ENCODE measurements around the gene LOX.

LOX gene

GRCh38 chr5:122102825-122103224, 24.8 kb upstream of the LOX start:
- H3K4me2 ChIP-seq: no peak overlapping the region
- H3K9ac ChIP-seq: no peak overlapping the region

DNA sequence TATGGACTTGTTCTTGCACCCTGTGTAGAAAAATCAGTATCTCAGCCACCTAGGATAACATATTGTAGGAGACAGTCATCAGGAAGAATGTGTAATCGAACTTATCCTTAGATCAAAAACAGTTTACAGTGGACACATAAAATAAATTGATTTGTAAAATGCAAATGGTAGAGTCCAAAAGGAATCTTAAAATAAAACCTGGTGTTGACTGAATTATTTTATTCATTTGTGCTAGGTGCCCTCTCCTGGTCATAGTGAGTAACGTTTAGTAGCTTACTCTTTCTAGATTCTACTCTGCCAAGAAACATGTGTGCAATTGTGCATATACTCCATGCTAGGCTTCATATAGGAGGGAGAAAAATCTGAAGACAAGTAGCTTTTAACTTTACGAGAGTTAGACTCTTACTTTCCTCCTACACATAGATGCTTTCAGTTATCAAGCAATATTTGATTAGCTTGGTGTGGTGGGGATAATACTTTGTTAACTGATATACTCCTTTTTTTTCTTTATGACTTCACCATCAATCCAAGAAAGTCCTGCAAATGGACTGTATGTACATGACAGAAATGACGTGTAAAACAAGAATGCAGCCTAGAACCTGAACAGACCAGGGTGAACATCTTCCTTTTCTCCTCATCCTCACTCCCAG, 23.7 kb upstream of the LOX start:
- H3K36me3 ChIP-seq (ENCODE audit: insufficient read depth): no peaks in the 10 kb centered on the region
- H3K27me3 ChIP-seq (ENCODE audit: insufficient read depth, low read depth): no peaks in the 10 kb centered on the region
- no peak overlapping the region for H3K4me3 ChIP-seq (IDR thresholded peaks at IDR 0.05; ENCODE audit: insufficient read depth, low read depth, low read length)
- H3K79me2 ChIP-seq (ENCODE audit: insufficient read depth, low read depth): no peaks in the 10 kb centered on the region
- peaks cover 11% of the 10 kb centered on the region for H3K4me1 ChIP-seq (ENCODE audit: low read depth, poor library complexity, severe bottlenecking)
- H3K9ac ChIP-seq: no peak overlapping the region
- no peak overlapping the region for H3K27ac ChIP-seq
- H4K20me1 ChIP-seq (ENCODE audit: insufficient read depth): no peaks in the 10 kb centered on the region
- TF ChIP-seq CTCF (conservative IDR thresholded peaks at IDR 0.05; ENCODE audit: low read depth, low read length): peak; percentile 69
- no peak overlapping the region for H3K4me2 ChIP-seq
- no peak overlapping the region for H2AFZ ChIP-seq (ENCODE audit: low read depth)

More at GRCh38 chr5:122102825-122103224, 24.8 kb upstream of the LOX start:
- no peaks in the 10 kb centered on the region for H3K36me3 ChIP-seq (ENCODE audit: insufficient read depth)
- TF ChIP-seq CTCF (conservative IDR thresholded peaks at IDR 0.05; ENCODE audit: low read depth, low read length): no peak
- no peak overlapping the region for H2AFZ ChIP-seq (ENCODE audit: low read depth)
- H4K20me1 ChIP-seq (ENCODE audit: insufficient read depth): no peaks in the 10 kb centered on the region
- no peaks in the 10 kb centered on the region for H3K27me3 ChIP-seq (ENCODE audit: insufficient read depth, low read depth)
- H3K4me1 ChIP-seq (ENCODE audit: low read depth, poor library complexity, severe bottlenecking): peaks cover 11% of the 10 kb centered on the region
- H3K79me2 ChIP-seq (ENCODE audit: insufficient read depth, low read depth): no peaks in the 10 kb centered on the region
- H3K27ac ChIP-seq: no peak overlapping the region
- no peak overlapping the region for H3K4me3 ChIP-seq (IDR thresholded peaks at IDR 0.05; ENCODE audit: insufficient read depth, low read depth, low read length)

DNA sequence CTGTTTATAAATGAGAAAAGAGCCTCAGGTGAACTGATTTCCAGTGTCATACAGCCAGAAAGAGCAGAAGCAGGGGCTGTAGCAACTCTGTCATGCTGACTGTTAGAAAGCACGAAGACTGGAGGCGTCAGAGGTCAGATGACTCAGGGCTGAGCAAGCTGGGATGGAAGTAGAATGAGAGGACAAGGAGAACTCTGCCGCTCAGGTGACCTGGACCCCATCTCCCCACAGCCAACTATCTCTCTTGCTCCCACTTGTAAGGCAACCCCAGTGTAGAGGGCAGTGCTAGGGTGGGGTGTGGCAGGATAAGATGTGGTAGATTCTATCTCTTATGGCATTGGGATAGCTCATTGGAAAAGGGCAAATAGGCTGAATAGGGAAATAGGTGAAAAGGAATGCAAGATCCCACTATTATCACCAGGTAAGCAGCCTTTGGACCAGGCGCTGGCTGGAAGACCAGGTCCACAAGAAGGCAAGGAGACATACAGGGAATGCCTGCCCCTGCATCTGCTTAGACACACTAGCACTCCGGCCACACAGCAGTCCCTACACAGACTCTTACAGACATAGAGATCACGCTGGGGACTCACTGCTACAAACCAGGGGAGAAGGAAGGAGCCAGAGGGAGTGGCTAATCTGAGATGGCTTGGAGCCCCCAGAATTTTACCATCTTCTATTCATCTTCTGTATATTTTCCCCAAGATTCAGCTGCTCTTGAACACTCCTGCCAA, 21.2 kb upstream of the LOX start:
- Histone ChIP-seq H3K4me3 (IDR thresholded peaks at IDR 0.05; ENCODE audit: insufficient read depth, low read depth, low read length) (no peak overlapping the region), H3K27ac (no peak overlapping the region), H3K36me3 (ENCODE audit: insufficient read depth) (no peaks in the 10 kb centered on the region), H3K4me1 (ENCODE audit: low read depth, poor library complexity, severe bottlenecking) (peaks cover 33% of the 10 kb centered on the region), H3K79me2 (ENCODE audit: insufficient read depth, low read depth) (no peaks in the 10 kb centered on the region), H3K9ac (no peak overlapping the region), H3K4me2 (no peak overlapping the region), H2AFZ (ENCODE audit: low read depth) (no peak overlapping the region), H3K27me3 (ENCODE audit: insufficient read depth, low read depth) (no peaks in the 10 kb centered on the region), H4K20me1 (ENCODE audit: insufficient read depth) (no peaks in the 10 kb centered on the region)
- TF ChIP-seq CTCF (conservative IDR thresholded peaks at IDR 0.05; ENCODE audit: low read depth, low read length): no peak

DNA sequence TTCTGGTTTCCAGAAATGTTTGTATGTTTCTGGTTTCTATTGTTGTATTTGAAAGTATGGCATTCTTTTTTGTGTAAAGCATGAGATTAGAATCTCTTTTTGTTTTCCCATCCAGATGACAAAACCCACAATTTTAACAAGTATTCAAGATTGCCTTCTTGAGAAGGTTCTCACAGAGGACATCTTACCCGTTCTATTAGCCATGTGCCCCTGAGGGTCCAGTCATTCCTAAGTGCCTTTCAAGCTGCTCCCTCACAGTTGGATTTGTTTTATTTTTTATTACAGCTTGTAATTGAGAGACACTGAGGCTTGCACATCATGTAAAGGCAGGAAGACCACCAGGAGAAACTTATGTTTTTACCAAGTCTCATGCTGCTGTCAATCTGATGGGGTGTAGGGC, 19.3 kb upstream of the LOX start:
- no peaks in the 10 kb centered on the region for H3K79me2 ChIP-seq (ENCODE audit: insufficient read depth, low read depth)
- no peak overlapping the region for H3K27ac ChIP-seq
- H3K4me2 ChIP-seq: no peak overlapping the region
- H3K4me1 ChIP-seq (ENCODE audit: low read depth, poor library complexity, severe bottlenecking): peaks cover 32% of the 10 kb centered on the region
- H2AFZ ChIP-seq (ENCODE audit: low read depth): no peak overlapping the region
- H3K4me3 ChIP-seq (IDR thresholded peaks at IDR 0.05; ENCODE audit: insufficient read depth, low read depth, low read length): no peak overlapping the region
- H4K20me1 ChIP-seq (ENCODE audit: insufficient read depth): no peaks in the 10 kb centered on the region
- no peak overlapping the region for H3K9ac ChIP-seq
- TF ChIP-seq CTCF (conservative IDR thresholded peaks at IDR 0.05; ENCODE audit: low read depth, low read length): no peak
- H3K36me3 ChIP-seq (ENCODE audit: insufficient read depth): no peaks in the 10 kb centered on the region
- H3K27me3 ChIP-seq (ENCODE audit: insufficient read depth, low read depth): no peaks in the 10 kb centered on the region
